Right cardiac atrium (tissue), 5 donors: ENCODE data around the gene PXT1. TPM values are rescaled to one million over a fixed set of nuclear protein-coding genes. Genes with fewer than 3 reads are reported as not detected.

ENCODE experiments used
- ATAC-seq, 2 donors: fragments of 200-7000 bp; cut with Tn5 transposase; one replicate each; pipeline versions ENCODE4 v1.8.0 to v1.9.1; 2020; ENCODE audit warnings: moderate library complexity in 2 of 2, mild to moderate bottlenecking in 1 of 2
- DNase-seq, 3 donors: peaks; one replicate each; pipeline ENCODE4 v3.0.0-alpha.2; 2020
- H3K27ac ChIP-seq: one replicate; pipeline ENCODE4 v1.5.1; 2013; ENCODE audit warnings: mild to moderate bottlenecking, low read length, control low read depth, moderate library complexity
- H3K27me3 ChIP-seq: one replicate; pipeline ENCODE4 v1.6.1; 2013; ENCODE audit not compliant: control insufficient read depth, insufficient read depth
- H3K4me1 ChIP-seq: one replicate; pipeline ENCODE4 v1.6.1; 2013; ENCODE audit warnings: low read length; ENCODE audit not compliant: control insufficient read depth, insufficient read depth
- H3K4me3 ChIP-seq: one replicate; pipeline ENCODE4 v1.5.1; 2013; ENCODE audit warnings: low read length, control low read depth
- H3K9me3 ChIP-seq: one replicate; pipeline ENCODE4 v1.6.1; 2013; ENCODE audit warnings: low read length; ENCODE audit not compliant: control insufficient read depth
- WGBS: extraction: QIAGEN DNeasy Blood & Tissue Kit; methylation state at CpG from one replicate; pipeline ENCODE4 v1.1.7; 2013; 5-methylcytosine and 5-hydroxymethylcytosine counted together
- intact Hi-C, 4 donors: fragments of 100-400 bp; cut with DNase I; formaldehyde crosslinking; loops; one replicate each; pipeline versions ENCODE4 v1.11.0 to v1.14.0; 2022 to 2023
- polyA plus RNA-seq: library from polyadenylated mRNA; stranded (reverse); fragments of 200-250 nt; gene quantifications from one replicate; pipeline ENCODE4 v1.2.3, GENCODE V29; 2013
- total RNA-seq, 4 donors: library from RNA; stranded (reverse); fragmentation: NEBNext Ultra II Directional; extraction: Animal tissue kit (Norgen Biotek cat#: 25700); gene quantifications; one replicate each; pipeline ENCODE4 v1.2.1, GENCODE V29; 2021
- donor health status: healthy with polysubstance abuse.
- donor health status: DM: no; HTN: yes; CAD: no.
- donor health status: DM: no; HTN: no; CAD: no.
- donor health status: DM: no; HTN: yes; CAD: no; lungs with severe emphysema.
- donor health status: DM: yes; HTN: yes; CAD: no.

The PXT1 gene
- total and polyA plus RNA-seq, 5 donors = 0.09 to 0.42 (median 0.17) TPM; not detected in 2

DNA sequence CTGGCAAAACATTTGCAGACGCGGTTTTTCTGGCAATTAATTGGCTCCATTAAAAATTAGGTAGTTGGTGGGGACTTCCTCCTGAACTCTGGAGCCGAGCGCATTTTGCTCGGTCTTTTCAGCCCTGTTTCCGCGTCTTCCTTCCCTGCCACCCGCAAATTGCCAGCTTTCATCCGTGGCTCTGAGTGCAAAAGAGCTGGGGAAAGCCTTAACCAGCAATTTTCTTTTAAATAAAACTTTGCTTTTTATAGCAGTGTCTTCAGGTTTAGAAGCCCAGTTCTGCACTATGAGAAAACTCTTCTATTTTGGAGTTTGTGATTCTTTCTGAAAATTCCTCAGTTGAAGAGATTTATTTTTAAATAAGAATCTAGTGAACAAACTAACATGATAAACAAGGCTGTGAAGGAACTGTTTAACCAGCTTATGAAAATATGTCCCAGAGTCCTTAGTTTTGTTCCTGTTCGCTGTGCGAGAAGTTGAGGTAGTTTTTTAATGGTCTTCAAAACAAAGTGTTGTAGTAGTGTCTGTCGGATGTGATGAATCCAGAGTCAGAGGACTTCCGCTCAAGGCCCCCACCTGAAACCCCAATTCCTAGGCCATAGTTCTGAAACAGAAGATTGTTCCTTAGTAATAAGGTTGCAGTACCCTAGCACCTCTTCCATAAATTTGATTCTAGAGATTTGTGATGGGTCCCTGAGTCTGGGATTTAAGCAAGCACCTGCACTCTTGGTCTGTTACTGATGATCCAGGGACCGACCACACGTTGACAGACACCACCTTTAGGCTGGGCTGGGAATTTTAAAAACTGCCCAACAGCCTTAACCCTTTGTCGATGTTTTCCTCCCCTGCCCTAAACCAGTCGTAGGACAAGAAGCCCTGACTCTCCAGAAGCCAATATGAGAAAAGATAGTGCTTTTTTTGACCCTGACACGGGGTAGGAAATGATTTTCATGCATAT, 1.1 kb upstream of the PXT1 start:
- Histone ChIP-seq H3K27me3 (no peaks in the 10 kb centered on the region), H3K4me1 (peaks cover 6% of the 10 kb centered on the region), H3K9me3 (no peaks in the 10 kb centered on the region), H3K27ac (peak overlapping the region; percentile 80), H3K4me3 (peak overlapping the region; percentile 61)
- peak in 1 of 3 donors; percentile 54 for DNase-seq
- no peak for ATAC-seq
- intact Hi-C loops = no loop called here
- WGBS = 3% methylated on average over 18 of the region's 18 CpGs

- ATAC-seq = no peak
- intact Hi-C loops = no loop called here
Measured at GRCh38 chr6:36442103-36442670, 467 bp downstream of the PXT1 start.

DNA sequence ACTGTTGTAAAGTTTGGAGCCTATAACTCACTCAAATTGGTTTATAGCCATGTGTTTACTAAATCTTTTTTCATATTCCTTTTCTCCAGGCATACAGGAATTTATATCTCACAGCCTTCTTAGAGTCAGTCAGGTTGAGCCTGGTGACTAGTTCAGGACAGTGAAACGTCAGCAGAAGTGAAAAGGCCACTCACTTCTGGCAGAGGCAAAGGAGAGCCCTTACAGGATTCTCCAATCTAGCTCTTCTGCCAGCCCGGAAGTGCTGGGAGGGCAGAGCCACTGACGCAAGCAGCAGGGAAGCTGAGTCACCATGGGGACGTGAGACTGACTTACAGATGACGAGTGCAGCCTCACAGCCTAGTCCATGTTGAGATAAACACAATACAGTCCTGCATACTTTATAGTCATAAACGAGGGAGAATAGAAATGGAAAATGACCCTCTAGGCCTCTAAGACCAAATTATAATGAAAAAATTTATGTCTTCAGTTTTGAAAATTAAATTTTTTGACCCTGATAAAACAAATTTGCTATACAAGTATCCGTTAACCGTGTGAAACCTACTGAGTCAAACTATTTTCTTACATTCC, 1.3 kb downstream of the PXT1 start:
- H3K27ac ChIP-seq = peak overlapping the region; percentile 86
- H3K4me1 ChIP-seq = peaks cover 6% of the 10 kb centered on the region
- no peak overlapping the region for H3K4me3 ChIP-seq
- intact Hi-C loops = no loop called here
- H3K27me3 ChIP-seq = no peaks in the 10 kb centered on the region
- DNase-seq (peak; percentile 96 to 97 (median 96)), ATAC-seq (peak; percentile 96 to 97)
- H3K9me3 ChIP-seq = no peaks in the 10 kb centered on the region
- 16% methylated on average over 8 of the region's 8 CpGs for WGBS

More at GRCh38 chr6:36442103-36442670, 467 bp downstream of the PXT1 start:
- no peaks in the 10 kb centered on the region for H3K9me3 ChIP-seq
- 54% methylated on average over 12 of the region's 12 CpGs for WGBS
- H3K27me3 ChIP-seq = no peaks in the 10 kb centered on the region
- H3K4me1 ChIP-seq = peaks cover 6% of the 10 kb centered on the region
- DNase-seq = peak in 1 of 3 donors; percentile 54
- H3K27ac ChIP-seq = peak overlapping the region; percentile 82
- peak overlapping the region; percentile 61 for H3K4me3 ChIP-seq

- H3K27ac ChIP-seq = no peak overlapping the region
- H3K4me1 ChIP-seq = no peaks in the 10 kb centered on the region
- H3K27me3 ChIP-seq = no peaks in the 10 kb centered on the region
- DNase-seq = no peak
- H3K4me3 ChIP-seq = no peak overlapping the region
- no peaks in the 10 kb centered on the region for H3K9me3 ChIP-seq
- intact Hi-C loops = no loop called here
- no peak for ATAC-seq
- 76% methylated on average over 1 of the region's 1 CpG for WGBS
Measured at GRCh38 chr6:36436466-36436865, 6.2 kb downstream of the PXT1 start.

- 84% methylated on average over 4 of the region's 4 CpGs for WGBS
- H3K27me3 ChIP-seq = no peaks in the 10 kb centered on the region
Measured at GRCh38 chr6:36432151-36432671, 10.4 kb downstream of the PXT1 start.

GRCh38 chr6:36431197-36431596, 11.5 kb downstream of the PXT1 start:
- intact Hi-C loops = no loop called here

More at GRCh38 chr6:36432151-36432671, 10.4 kb downstream of the PXT1 start:
- no peaks in the 10 kb centered on the region for H3K9me3 ChIP-seq
- no peaks in the 10 kb centered on the region for H3K4me1 ChIP-seq
- intact Hi-C loops = no loop called here
- DNase-seq (no peak), ATAC-seq (no peak)
- no peak overlapping the region for H3K4me3 ChIP-seq
- H3K27ac ChIP-seq = no peak overlapping the region

DNA sequence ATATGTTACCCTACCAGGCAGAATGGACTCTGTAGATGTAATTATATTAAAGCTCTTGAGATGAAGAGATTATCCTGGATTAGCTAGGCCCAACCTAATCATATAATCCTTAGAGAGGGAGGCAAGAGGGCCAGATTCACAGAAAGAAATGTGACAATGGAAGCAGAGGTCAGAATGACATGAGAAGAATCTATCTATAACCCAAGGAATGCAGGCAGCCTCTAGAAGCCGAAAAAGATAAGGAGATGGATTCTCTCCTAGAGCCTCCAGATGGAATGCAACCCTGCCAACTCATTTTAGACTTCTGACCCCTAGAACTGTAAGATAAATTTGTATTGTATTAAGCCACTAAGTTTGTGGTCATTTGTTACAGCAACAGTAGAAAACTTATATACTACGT, 12.3 kb downstream of the PXT1 start:
- intact Hi-C loops = no loop called here
- 50% methylated on average over 2 of the region's 2 CpGs for WGBS

More at GRCh38 chr6:36431197-36431596, 11.5 kb downstream of the PXT1 start:
- Histone ChIP-seq H3K4me1 (no peaks in the 10 kb centered on the region), H3K9me3 (no peaks in the 10 kb centered on the region), H3K4me3 (no peak overlapping the region), H3K27me3 (no peaks in the 10 kb centered on the region), H3K27ac (no peak overlapping the region)
- WGBS = 84% methylated on average over 4 of the region's 4 CpGs
- DNase-seq (no peak), ATAC-seq (no peak)

GRCh38 chr6:36428911-36429310, 13.7 kb downstream of the PXT1 start:
- Histone ChIP-seq H3K4me1 (no peaks in the 10 kb centered on the region), H3K27ac (no peak overlapping the region), H3K27me3 (no peaks in the 10 kb centered on the region), H3K9me3 (no peaks in the 10 kb centered on the region), H3K4me3 (no peak overlapping the region)
- 96% methylated on average over 4 of the region's 4 CpGs for WGBS
- ATAC-seq (no peak), DNase-seq (no peak)
- intact Hi-C loops = loop anchor here in 1 of 4 donors (10.0 kb wide), 1 partner anchor 166 kb away; the partner anchor contains the start of gene SRSF3

More for the DNA sequence above, 12.3 kb downstream of the PXT1 start:
- Histone ChIP-seq H3K27me3 (no peaks in the 10 kb centered on the region), H3K4me3 (no peak overlapping the region), H3K9me3 (no peaks in the 10 kb centered on the region), H3K4me1 (no peaks in the 10 kb centered on the region), H3K27ac (no peak overlapping the region)
- DNase-seq (no peak), ATAC-seq (no peak)

GRCh38 chr6:36426622-36427021, 16.0 kb downstream of the PXT1 start:
- no peak overlapping the region for H3K4me3 ChIP-seq
- H3K27me3 ChIP-seq = no peaks in the 10 kb centered on the region
- DNase-seq = no peak
- no peaks in the 10 kb centered on the region for H3K4me1 ChIP-seq
- 86% methylated on average over 3 of the region's 3 CpGs for WGBS
- H3K27ac ChIP-seq = no peak overlapping the region
- ATAC-seq = no peak
- no peaks in the 10 kb centered on the region for H3K9me3 ChIP-seq
- intact Hi-C loops = loop anchor here in 1 of 4 donors (10.0 kb wide), 1 partner anchor 168 kb away; the partner anchor contains the start of gene SRSF3

DNA sequence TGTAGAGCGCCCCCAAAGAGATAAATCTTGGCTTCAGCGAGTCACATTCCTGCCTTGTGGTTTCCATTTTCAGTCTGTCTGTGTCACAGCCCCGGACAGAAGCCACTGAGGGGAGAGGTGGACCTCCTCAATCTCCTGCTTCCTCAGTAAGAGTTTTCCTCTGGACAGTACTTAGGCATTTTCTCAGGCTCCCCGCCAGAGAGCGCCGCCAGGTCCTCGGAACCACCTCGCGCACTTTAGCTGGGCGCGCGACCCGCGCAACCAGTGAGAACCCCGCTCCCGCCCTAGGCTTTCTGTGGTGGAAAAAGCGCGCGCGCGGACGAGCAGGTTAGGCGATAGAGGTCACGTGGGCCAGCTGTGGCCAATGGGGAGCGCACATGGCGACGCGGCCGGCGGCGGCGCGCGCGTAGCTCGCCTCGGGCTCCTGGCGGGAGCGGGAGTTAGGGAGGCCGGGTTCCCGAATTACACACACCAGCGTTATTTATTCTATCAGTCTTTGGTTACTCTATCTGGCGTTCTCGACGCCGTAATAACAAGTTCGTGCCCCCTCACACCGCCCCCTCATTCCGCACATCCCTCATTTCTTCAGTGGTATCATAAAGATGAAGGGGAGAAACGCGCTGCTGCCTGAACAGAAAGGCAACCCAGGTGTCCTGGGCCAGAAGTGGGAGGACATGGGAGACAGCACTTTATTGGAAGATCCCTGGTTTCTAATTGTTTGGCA, 19.4 kb downstream of the PXT1 start:
- H3K27ac ChIP-seq = peak overlapping the region; percentile 78
- ATAC-seq (peak; percentile 100), DNase-seq (peak; percentile 99 to 100 (median 99))
- intact Hi-C loops = loop anchor here in 1 of 4 donors (10.0 kb wide), 1 partner anchor 172 kb away; the partner anchor contains the start of gene SRSF3
- H3K4me1 ChIP-seq = no peaks in the 10 kb centered on the region
- peak overlapping the region; percentile 68 for H3K4me3 ChIP-seq
- no peaks in the 10 kb centered on the region for H3K27me3 ChIP-seq
- WGBS = under 1% methylated on average over 51 of the region's 51 CpGs
- no peaks in the 10 kb centered on the region for H3K9me3 ChIP-seq
